OCI-LY7 (cell line): ENCODE results near the gene DAZL.

Experiments
- EZH2phosphoT487 ChIP-seq: fragments of 200-600 bp; sonication (generic); IDR thresholded peaks from 2 replicates; pipeline ENCODE4 v1.6.1; 2018; ENCODE audit warnings: low read depth, borderline replicate concordance, mild to moderate bottlenecking, mixed run types, antibody characterized with exemption, low read length, moderate library complexity, mixed read lengths
- TF ChIP-seq, protein P1 (sequence below): fragments of 200-600 bp; sonication (generic); conservative IDR thresholded peaks from 2 replicates; pipeline ENCODE4 v1.5.1; 2014; ENCODE audit warnings: mild to moderate bottlenecking, antibody characterized with exemption, low read length, moderate library complexity, mixed read lengths

DNA sequence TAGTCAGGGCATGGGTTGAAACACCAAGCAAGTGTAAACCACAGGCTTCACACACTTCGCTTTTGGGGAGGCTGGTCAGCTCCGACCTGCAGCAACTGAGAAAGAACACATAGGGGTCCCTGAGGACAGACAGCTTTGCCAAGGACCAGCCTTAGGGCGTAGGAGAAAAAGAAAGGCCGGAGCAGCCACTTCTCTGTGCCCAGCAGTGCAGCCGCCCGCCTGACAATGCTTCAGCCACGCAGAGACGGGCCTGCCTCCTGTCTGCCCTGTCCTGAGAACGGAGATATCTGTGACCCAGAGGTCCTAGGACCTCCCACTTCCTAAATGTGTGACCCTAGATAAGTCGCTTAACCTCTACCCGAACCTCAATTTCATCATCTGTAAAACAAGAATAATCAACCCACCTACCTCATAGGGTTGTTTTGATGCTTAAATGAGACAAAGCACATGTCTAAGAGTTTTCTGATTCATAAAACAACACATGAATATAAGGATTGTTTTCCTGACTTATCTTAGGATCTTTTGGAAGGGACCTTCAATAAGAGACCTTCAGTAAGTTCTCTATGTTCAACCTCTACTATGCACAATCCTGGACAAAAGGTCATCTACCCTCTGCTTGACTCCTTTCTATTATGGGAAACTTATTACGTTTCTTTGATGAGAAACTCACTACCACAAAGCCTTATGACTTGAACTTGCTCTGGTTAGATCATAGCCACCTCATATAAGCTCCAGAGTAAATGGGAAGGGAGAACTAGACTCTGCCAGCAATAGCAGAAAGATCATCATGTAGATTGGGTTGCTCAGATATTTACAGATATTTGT is 58.8 kb downstream of the DAZL start:
- TF ChIP-seq, protein P1, sequence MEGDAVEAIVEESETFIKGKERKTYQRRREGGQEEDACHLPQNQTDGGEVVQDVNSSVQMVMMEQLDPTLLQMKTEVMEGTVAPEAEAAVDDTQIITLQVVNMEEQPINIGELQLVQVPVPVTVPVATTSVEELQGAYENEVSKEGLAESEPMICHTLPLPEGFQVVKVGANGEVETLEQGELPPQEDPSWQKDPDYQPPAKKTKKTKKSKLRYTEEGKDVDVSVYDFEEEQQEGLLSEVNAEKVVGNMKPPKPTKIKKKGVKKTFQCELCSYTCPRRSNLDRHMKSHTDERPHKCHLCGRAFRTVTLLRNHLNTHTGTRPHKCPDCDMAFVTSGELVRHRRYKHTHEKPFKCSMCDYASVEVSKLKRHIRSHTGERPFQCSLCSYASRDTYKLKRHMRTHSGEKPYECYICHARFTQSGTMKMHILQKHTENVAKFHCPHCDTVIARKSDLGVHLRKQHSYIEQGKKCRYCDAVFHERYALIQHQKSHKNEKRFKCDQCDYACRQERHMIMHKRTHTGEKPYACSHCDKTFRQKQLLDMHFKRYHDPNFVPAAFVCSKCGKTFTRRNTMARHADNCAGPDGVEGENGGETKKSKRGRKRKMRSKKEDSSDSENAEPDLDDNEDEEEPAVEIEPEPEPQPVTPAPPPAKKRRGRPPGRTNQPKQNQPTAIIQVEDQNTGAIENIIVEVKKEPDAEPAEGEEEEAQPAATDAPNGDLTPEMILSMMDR, result no peak
- TF ChIP-seq EZH2phosphoT487, result no peak
